Endothelial cell (in vitro differentiated cells): ENCODE measurements around the gene TRABD2B. TPM values are rescaled to one million over a fixed set of nuclear protein-coding genes. Genes with fewer than 3 reads are reported as not detected.

Experiments used
- DNase-seq: peaks from one replicate; pipeline ENCODE4 v3.0.0; 2021; ENCODE audit warnings: low spot score
- H3K27ac Mint-ChIP-seq: one replicate; pipeline ENCODE4 v1.8.0; 2021; ENCODE audit warnings: mixed read lengths, inconsistent platforms; ENCODE audit not compliant: unreplicated experiment
- H3K27me3 Mint-ChIP-seq: one replicate; pipeline ENCODE4 v1.8.0; 2021; ENCODE audit warnings: mild to moderate bottlenecking, moderate library complexity, mixed read lengths, inconsistent platforms; ENCODE audit not compliant: unreplicated experiment
- H3K36me3 Mint-ChIP-seq: one replicate; pipeline ENCODE4 v1.8.0; 2021; ENCODE audit warnings: mild to moderate bottlenecking, low read depth, mixed read lengths, inconsistent platforms; ENCODE audit not compliant: unreplicated experiment
- H3K4me1 Mint-ChIP-seq: one replicate; pipeline ENCODE4 v1.8.0; 2021; ENCODE audit warnings: mild to moderate bottlenecking, mixed read lengths, inconsistent platforms; ENCODE audit not compliant: unreplicated experiment
- H3K4me3 Mint-ChIP-seq: one replicate; pipeline ENCODE4 v1.8.0; 2021; ENCODE audit warnings: mild to moderate bottlenecking, mixed read lengths, inconsistent platforms; ENCODE audit not compliant: unreplicated experiment
- H3K9me3 Mint-ChIP-seq: one replicate; pipeline ENCODE4 v1.8.0; 2021; ENCODE audit warnings: mixed read lengths, inconsistent platforms; ENCODE audit not compliant: unreplicated experiment
- CTCF ChIP-seq: fragments of 200-600 bp; sonication (generic); IDR thresholded peaks from one replicate; pipeline ENCODE4 v1.5.0; 2021; ENCODE audit warnings: antibody characterized with exemption; ENCODE audit not compliant: unreplicated experiment
- total RNA-seq: library from RNA; stranded (reverse); fragmentation: NEBNext Ultra II Directional; extraction: Animal tissue kit (Norgen Biotek cat#: 25700); gene quantifications from one replicate; pipeline ENCODE4 v1.2.1, GENCODE V29; 2021; ENCODE audit not compliant: unreplicated experiment

The TRABD2B gene
- total RNA-seq, 1 donor from 2014 or later, result 1.0 TPM

DNA sequence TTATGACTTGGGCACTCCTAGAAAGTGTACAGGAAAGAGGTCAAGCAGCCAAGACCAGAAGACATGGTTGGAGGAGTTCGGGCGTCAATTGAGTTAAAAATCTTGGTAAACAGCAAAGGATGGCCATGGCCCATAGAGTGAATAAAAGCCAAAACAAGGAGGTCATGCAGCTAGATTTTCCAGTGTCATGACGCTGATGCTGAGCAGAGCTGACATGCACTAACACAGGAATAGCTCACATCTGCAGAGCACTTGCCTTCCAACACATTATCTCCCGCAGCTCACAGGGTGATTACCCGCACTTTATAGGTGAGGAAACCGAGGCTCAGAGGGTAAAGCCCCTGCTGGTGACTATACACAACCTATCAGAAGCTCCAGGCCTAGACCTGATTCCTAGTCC is 49.7 kb downstream of the TRABD2B start:
- Mint-ChIP-seq H3K9me3 (no peaks in the 10 kb centered on the region), H3K27me3 (peaks cover 1% of the 10 kb centered on the region), H3K4me3 (no peak overlapping the region)

DNA sequence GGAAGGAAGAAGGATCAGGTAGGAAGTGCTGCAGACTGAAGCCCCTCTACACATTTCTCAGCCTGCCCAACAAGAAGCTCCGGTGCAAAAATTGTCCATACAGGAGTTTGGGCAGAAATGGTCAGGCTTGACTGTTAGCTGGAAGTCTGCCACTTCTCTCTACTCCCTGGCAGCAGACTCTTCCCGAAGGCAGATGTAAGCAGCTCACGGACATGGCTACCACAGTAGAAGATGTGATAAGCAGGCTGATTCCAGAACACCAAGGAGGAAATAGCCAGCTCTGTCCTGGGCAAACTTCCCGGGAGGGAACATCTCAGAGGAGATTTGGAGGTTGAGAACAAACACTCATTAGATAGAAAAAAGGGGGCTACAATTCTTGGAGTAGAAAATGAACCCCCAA is 52.6 kb downstream of the TRABD2B start:
- no peak overlapping the region for H3K27ac Mint-ChIP-seq
- no peak for TF ChIP-seq CTCF

More for the DNA sequence above, 49.7 kb downstream of the TRABD2B start:
- Mint-ChIP-seq H3K27ac (no peak overlapping the region), H3K36me3 (no peaks in the 10 kb centered on the region), H3K4me1 (peaks cover 2% of the 10 kb centered on the region)
- TF ChIP-seq CTCF, result no peak
- no peak for DNase-seq

DNA sequence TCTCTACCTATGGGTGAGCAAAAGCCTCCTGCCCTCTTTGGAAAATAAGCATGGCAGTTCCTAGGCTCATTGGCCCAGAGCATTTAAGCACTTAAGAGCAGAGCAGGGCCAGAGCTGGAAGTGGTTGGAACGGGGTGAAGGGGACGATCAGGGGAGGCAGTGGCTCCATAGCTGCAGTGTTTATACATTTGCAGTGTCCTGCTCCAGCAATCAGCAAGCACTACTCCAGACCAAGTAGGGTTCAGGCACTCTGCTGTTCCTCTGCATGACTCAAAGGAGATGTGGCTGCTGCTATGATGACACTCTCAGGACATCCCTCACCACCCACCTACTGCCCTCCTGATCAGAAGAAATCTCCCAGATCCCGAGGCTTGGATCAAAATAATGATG is 55.0 kb downstream of the TRABD2B start:
- Mint-ChIP-seq H3K27ac (no peak overlapping the region), H3K4me3 (no peak overlapping the region), H3K27me3 (peaks cover 1% of the 10 kb centered on the region), H3K4me1 (peaks cover 15% of the 10 kb centered on the region), H3K9me3 (no peaks in the 10 kb centered on the region), H3K36me3 (no peaks in the 10 kb centered on the region)
- no peak for TF ChIP-seq CTCF
- DNase-seq, result no peak

More for the DNA sequence above, 52.6 kb downstream of the TRABD2B start:
- Mint-ChIP-seq H3K27me3 (peaks cover 1% of the 10 kb centered on the region), H3K4me3 (no peak overlapping the region), H3K36me3 (no peaks in the 10 kb centered on the region), H3K4me1 (peaks cover 15% of the 10 kb centered on the region), H3K9me3 (no peaks in the 10 kb centered on the region)
- no peak for DNase-seq

DNA sequence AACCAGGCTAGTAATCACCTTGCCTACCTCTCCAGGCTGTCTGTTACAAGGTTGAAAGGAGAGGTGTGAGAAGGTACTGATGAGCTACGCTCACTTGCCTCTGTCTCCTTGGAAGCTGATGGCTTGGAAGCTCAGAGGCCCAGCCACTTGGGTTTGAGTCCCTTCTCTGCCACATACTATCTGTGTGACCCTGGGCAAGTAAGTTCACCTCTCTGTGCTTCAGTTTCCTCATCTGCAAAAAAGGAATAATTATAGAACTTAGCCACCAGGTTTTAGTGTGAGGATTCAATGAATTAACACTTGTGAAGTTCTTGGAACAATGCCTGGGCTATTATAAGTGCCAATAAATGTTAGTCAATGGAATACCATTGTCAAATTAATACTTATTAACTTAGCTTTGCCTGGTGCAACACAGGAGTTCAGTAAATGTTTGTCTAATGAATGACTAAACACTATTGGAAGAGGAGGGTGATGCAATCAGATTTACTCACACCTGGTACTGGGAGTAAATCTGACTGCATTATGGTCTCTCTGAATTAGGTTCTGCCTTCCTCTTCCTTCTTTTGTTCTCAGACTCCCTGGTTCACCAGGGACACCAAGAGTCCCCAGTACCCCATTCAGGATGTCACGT is 55.5 kb downstream of the TRABD2B start:
- TF ChIP-seq CTCF, result no peak
- Mint-ChIP-seq H3K36me3 (no peaks in the 10 kb centered on the region), H3K9me3 (no peaks in the 10 kb centered on the region), H3K27me3 (peaks cover 1% of the 10 kb centered on the region), H3K4me3 (no peak overlapping the region), H3K27ac (no peak overlapping the region), H3K4me1 (peaks cover 15% of the 10 kb centered on the region)
- DNase-seq, result no peak

- Mint-ChIP-seq H3K4me1 (peaks cover 15% of the 10 kb centered on the region), H3K27ac (no peak overlapping the region), H3K27me3 (peaks cover 1% of the 10 kb centered on the region), H3K4me3 (no peak overlapping the region), H3K36me3 (no peaks in the 10 kb centered on the region), H3K9me3 (no peaks in the 10 kb centered on the region)
- DNase-seq, result no peak
- no peak for TF ChIP-seq CTCF
Measured at GRCh38 chr1:47940779-47941178, 56.4 kb downstream of the TRABD2B start.
